HG02571 (cell line): ENCODE measurements around the gene GALNT10.
A peak's percentile ranks its signal among the peaks of the same experiment; 100 is the strongest.

Experiments
- ATAC-seq: cut with Tn5 transposase; IDR thresholded peaks from one replicate; pipeline ENCODE4 v1.9.1; 2021; ENCODE audit warnings: mild to moderate bottlenecking, moderate library complexity; ENCODE audit not compliant: unreplicated experiment

The GALNT10 gene

GRCh38 chr5:154262342-154262741 is 71.8 kb downstream of the GALNT10 start:
- ATAC-seq: no peak

GRCh38 chr5:154264549-154265196 is 74.1 kb downstream of the GALNT10 start:
- ATAC-seq: no peak

- no peak for ATAC-seq
These were observed 74.8 kb downstream of the GALNT10 start for GRCh38 chr5:154265197-154265773.

- no peak for ATAC-seq
These were observed 77.0 kb downstream of the GALNT10 start for GRCh38 chr5:154267516-154267915.

DNA sequence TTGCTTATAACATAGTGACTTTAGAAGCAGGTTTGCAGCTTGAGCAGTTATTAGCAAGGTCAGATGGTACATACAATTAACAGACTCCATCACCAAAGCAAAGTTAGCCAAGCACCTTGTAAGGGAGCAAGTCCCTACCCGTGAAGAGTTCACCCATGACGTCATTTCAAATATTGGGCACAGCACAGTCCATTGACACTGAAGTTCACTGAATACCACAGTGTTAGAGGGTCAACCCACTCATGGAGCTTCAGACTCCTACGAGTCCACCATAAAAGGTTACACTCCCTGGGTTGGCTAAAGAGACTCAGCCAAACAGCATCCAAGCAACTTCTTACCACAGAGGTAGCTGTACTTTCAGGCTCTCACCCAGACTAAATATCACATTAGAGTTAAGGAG is 77.5 kb downstream of the GALNT10 start:
- no peak for ATAC-seq

GRCh38 chr5:154269414-154269813 is 78.9 kb downstream of the GALNT10 start:
- ATAC-seq: no peak

DNA sequence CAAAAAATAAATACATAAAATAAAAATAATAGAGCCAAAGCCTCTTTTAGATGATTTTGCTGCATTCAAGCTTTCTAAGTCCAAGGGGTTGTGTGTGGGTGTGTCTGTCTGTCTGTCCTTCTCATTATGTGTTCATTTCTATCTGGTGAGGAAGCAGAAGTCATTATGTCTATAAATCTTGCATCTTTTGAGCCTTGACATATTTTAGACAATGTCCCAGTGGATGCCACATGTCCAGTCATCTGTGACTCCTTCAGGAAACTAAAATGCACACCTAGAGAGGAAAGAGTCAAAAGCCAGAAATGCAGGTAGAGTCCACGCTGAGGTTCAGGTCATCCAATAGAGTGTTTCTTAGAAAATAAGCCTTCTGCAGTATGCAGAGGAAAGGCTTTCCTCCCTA is 80.9 kb downstream of the GALNT10 start:
- no peak for ATAC-seq

DNA sequence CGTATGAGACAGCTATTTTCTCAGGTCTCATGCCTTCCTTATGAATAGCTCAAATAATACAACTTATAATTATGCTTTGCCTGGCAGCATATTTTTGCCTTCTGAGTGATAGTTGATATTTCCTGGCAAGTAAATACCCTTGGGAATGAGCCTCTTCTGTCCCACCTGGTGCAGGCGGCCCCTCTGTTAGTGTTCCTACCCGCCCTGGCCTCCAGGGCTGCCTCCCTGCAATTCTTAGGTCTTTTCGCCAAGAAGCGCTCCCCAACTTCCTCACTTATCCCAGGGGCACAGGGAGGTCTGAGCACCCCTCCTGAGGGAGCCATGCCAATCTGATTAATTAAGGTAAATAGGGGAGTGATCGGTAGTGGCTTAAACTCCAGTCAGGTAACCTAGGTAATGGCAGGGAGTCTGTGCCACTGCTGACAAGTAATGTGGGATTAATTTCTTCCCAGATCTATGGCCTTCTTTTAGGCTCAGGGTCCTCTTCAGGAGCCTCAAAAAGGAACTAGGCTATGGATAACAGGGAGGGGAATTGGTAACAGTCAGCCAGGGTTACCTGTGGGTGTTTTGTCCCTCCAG is 81.5 kb downstream of the GALNT10 start:
- ATAC-seq: no peak

DNA sequence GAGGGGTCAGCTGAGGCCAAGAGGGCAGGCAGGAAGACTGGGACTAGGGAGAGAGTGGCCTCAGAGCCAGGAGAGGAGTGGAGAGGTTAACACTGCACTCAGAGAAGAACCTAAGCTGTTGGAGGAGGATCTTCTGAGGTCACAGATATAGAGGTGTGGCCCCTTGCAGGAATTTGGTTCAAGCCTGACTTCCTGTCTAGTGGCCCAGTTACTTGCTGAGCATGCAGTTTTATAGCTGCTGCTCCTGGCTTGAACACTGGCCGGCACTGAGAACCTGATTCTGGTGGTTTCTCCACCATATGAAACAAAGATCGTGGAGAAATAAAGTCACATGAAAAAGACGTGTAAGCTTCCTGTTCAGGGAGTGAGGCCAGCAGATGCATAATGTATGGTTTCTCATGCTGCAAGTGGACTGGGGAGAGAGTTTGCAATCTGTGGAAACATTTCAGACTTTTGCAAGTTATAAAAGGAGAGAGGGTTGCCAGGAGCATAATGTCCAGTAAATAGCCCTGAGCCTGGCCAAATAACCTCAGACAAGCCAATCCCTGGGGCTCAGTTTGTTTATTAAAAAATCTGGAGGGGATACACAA is 82.6 kb downstream of the GALNT10 start:
- ATAC-seq: no peak

GRCh38 chr5:154273963-154274827 is 83.7 kb downstream of the GALNT10 start:
- ATAC-seq: no peak

DNA sequence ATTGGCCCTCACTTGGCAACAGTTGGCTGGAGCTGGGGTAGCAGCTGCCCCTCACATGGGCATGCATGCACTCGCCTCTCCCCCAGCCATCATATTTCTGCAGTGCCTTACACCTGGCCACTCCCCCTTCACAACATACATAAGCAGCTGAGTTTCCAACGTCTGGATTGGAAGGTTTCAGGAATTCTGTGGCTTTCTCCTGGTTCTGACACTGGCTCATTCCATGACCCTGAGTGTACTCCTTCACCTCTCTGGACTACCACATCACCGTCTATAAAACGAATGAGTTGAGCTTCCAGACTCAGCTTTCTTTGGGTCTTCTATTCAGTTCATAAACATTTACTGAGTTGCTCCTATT is 84.3 kb downstream of the GALNT10 start:
- no peak for ATAC-seq

- ATAC-seq: no peak
These were observed 85.0 kb downstream of the GALNT10 start for GRCh38 chr5:154275566-154275965.

DNA sequence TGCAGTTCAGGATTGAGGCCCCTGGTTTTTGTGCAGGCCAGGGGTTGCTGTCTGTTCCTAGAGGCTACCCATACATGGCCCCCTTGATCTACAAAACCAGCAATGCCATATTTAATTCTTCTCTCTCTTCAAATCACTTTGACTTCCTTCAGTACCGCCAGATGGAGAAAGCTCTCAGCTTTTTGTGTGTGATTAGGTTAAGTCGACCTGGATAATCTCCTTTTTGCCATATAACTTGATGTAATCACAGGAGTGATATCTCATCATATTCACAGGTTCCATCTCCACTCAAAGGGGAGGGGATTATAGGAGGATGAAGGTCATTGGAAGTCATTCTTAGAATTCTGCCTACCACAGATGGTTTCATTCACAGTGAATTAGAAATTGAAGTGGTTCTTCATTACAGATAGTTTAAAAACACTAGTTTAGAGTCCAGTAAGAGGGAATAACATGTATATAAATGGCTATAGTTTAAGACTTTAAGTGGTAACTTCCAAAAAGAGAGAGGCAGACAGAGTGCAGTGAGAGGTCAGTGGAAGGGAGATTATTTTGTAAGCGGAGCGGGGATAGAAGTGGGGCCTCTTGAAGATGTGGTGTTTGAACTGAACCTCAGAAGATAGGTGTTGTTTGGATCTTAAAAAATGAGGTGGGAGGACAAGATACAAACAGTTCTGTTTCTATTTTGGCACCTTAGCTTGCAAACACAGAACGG is 85.9 kb downstream of the GALNT10 start:
- no peak for ATAC-seq

DNA sequence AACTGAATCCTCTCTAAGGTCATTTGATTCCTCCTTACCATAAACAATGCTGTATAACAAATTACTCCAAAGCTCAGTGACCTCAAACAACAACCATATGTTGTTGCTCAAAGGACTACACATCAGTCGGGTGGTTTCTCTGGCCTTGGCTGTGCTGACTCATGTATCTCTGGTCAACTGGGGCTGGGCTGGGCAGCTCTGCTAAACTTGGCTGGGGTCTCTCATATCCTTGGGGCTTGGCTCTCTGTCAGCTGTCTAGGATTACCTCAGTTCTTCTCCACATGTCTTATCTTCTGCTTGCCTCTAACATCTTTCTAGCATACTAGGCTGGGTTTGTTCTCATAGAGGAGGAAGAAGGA is 86.4 kb downstream of the GALNT10 start:
- no peak for ATAC-seq

- no peak for ATAC-seq
These were observed 87.0 kb downstream of the GALNT10 start for GRCh38 chr5:154277499-154277898.

DNA sequence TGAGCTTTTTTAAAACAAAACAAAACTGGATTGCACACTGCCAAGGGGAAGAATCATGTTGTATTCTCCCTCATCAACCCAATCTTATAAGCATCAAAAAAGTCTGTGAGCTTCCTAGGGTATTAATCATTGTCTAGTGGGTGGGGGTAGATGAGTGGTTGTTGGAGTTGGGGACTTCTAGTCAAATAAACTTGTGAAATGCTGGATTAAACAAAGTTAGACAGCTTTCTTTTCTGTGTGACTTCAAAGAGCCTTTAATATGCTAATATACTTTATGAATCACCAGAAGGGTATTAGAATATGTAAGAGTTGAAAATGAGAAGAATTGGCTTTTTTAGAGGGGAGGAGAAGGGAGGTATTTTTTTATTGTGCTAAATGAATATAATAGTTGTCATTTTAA is 87.7 kb downstream of the GALNT10 start:
- no peak for ATAC-seq

GRCh38 chr5:154278908-154279307 is 88.4 kb downstream of the GALNT10 start:
- peak; percentile 68 for ATAC-seq

- ATAC-seq: peak; percentile 93
These were observed 93.9 kb downstream of the GALNT10 start for GRCh38 chr5:154284433-154284832.

DNA sequence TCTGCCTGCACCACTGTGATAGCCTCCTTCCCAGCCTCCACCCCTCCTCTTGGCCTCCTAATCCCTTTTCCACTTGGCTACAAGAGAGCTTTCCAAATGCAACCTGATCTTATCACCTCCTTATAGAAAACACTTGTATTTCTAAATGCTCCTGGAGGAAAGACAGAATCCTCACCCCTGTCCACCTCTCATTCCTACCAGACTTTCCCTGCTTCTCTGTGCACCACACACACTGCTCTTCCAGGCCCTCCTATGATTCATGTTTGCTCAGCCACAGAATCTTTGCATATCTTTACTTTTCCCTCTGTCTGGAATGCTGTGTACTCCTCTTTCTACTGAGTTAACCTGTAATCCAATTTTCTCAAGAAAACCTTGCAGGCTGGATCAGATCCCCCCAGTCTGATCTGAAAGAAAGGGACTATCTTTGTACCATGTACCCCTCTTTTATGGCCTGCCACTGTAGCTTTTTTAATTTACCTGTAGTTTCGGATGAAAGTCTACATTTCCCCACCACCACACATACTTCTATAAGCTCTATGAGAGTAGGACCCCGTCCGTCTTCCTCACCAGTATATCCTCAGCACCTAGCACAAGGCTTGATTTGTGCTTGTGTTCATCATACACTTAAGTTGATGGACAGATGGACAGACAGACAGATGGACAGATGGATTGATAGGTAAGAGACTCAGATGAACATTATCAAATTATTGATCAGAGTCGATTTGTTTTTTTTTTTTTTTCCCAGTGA is 95.3 kb downstream of the GALNT10 start:
- no peak for ATAC-seq

GRCh38 chr5:154286557-154286956 is 96.0 kb downstream of the GALNT10 start:
- no peak for ATAC-seq
